Measurements from ENCODE around the gene ZBTB20.

The ZBTB20 gene

DNA sequence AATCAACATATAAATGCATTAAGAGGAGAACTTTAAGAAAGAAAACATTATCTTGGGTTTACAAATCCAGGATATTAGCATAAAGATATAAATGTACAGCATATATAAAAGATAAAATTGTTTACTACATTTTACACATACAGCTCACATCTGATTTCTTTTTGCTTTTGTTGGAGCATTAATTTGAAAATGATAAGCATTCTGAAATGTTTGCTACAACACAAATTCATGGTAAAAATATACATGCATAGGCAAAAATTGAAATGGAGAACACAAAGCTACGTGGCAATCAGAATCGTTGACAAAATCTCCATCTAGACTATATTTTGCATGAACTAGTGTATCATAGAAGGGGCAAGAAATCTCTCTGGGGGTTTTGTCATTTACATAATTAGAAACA, 694.2 kb downstream of the ZBTB20 start:
- no peak for DNase-seq

DNA sequence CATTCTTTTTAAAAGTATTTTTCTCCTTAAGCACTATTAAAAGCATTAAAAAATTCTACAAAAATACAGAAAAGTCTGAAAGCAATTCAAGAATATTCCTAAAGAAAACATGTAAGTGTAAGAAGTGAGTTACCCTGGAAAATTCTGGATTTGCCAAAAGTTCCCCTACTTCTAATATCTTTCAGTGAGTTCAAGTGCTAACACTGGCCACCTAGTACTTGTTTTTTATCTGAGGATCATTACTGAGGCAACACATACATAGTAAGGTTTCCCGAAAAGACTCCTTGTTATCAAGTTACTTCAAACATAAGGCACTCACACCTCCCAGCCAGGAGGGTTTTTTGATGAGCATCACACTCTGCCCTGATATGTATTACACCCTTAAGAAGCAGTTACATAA, 694.8 kb downstream of the ZBTB20 start:
- DNase-seq: no peak

DNA sequence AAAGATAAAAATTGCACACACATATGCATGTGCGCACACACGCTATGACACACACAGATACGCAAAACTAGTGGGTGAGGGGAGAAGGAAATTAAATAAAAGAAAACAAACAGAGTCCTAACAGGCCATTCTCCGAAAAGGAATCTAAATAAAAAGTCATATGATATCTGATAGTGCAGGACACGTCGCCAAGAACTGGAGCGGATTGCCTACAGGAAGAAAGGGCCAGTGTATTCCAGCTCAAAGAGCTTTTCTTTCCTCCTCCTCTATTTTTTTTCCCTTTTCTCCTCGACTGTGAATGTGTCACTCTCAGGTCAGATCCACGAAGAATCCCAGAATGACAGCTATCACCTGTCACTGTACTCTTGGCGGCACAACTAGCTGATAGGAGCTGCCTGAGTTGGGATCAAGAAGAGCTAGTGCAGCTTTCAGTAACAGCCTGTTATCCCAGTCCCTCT, 695.5 kb downstream of the ZBTB20 start:
- no peak for DNase-seq

DNA sequence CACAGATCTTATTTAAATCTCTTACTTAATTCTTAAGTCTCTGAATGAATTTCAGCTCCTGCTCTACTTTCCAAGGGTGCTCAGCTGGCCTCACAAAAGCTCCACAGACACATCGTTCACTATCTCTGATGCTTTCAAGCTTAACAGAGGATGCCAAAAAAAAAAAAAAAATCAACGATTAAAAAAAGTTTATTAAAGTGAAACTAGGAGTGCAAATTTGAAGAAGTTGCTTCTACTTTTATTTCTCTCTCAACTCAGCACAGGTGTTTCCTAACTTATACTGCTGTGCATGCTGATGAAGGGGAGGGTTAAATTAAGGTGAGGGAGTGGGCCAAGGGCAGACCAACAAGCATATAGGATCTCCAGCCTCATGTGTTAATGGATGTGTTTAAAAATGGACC, 696.0 kb downstream of the ZBTB20 start:
- DNase-seq: no peak

DNA sequence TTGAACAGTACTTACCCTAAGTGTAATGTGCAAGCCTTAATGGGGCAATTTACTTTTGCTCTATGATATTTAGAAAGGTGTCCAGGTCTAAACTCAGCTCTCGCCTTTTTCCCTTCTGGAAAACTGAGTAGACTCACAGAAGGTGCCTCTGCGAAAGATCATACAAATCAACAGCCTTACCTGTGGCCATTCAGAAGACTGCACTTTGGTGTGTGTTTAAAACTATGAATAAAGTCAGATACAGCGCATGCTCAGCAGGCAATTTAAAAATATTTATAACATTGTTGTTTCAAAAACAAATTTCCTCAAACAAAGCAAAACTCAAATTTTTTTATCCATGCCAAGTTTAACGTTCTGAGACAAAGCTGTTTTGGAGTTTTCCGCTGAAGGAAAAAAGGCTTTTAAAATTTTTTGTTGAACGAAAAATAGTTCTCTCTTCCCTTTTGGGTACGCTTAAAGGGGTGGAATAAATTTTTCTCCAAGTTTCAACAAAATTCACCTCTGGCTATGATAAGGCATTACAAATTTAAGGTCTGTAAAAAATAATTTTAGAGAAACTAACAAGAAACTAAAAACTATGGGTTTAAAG, 697.0 kb downstream of the ZBTB20 start:
- no peak for DNase-seq

DNA sequence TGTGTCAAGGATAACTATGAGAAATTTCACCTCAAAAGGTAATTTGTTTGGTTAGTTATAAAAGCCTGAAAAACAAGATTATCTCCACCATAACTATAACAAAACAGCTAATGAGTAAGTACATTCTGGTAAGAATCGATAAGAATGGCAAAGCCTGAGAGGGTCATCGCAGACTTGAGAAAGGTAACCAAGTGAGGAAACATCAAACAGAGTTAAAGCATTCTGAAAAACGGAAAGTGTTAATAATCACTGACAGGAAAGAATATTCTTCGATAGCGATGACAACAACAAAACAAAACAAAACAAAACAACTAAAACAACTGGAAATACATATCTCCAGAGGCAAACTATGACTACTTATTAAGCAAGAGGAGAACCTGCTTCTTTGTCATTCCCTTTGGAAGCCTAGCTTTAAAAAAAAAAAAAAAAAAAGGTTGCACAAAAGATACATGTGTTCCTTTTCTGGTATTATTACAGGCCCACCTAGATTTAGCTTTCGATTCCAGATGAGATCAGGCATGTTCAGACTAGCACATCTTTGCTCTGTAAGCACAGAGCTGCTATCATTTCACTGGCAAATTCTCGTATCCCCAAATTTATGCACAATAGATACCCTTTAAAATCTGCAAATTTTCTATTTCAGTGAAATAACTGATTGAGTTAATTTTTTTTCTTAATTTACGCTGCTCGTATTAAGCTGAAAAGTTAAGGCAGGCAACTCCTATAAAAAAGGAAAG, 697.6 kb downstream of the ZBTB20 start:
- no peak for DNase-seq

DNA sequence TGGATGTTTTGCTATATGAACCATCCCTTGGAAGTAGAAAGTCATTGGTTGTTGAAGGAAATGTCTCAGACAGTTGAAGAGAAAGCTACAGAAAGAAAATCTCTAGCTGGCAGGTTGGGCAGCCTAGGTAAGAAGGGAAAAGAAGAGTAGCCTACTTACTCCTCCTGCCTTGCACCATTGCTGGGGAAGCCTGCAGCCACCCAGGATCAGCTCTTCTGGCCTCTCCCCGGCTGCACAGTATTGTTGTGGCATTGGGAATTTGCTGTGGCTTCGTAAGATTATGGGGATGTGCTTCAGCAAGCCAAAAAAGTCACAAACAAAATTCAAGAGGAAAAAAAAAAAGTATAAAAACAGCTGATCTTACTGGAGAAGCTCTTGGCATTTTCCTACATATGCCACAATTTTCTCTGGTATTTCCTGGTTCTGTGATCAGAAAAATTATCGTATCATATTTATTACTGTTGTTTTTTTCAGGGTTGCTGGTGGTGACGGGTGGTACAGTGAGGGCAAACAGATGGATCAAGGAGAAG, 699.1 kb downstream of the ZBTB20 start:
- no peak for DNase-seq

DNA sequence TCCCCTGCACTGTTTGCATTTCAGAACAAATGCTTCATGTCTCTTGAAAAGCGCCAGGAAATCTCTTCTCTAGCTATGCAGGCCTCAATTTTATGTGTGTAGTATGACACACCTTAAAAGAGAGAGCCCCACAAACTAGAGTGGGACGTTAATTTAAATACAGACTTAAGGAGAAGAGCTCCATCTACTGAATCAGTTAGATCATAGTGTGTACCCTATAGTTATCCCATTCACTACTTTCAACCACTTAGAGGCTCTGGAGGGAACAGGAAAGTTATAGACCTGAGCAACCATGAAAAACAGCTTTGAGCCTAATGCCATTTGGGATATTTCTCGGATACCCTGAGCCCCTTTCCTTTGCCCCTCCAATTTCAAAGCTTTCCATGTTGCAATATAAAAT, 699.5 kb downstream of the ZBTB20 start:
- no peak for DNase-seq

DNA sequence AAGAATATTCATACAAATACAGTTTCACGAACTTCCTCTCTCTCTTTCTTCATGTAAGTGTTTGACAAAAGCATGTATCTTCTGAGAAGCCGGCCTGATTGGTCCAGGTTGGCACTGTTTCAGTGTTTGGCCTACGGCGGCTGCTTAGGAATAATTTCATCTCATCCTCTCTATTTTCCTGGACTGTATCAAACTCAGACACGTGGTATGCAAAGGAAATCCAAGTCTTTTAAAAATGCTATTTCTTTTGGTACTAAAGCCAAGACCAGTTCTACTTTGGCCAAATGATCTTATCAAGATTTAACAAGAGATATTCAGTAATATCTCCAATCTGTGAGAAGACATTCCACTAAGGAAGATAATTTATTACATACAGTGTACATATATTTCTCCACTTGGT, 700.5 kb downstream of the ZBTB20 start:
- no peak for DNase-seq

DNA sequence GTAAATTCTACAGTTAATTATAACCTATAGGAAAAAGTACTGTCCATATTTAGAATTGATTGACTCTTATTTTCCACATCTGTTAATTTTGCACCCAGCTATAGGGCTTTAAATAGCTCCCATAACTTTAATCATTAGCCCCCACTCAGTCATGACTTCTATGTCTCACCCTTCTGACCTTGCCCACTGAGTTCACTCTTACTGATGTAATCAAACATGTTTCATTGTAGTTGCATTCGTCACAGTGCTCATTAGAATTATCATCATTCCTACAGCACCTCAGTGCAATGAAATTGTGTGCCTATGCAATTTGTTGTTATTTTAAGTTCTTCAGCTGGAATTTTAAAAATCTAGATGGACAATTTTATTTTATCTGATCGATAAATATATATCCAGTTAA, 701.9 kb downstream of the ZBTB20 start:
- DNase-seq: no peak

DNA sequence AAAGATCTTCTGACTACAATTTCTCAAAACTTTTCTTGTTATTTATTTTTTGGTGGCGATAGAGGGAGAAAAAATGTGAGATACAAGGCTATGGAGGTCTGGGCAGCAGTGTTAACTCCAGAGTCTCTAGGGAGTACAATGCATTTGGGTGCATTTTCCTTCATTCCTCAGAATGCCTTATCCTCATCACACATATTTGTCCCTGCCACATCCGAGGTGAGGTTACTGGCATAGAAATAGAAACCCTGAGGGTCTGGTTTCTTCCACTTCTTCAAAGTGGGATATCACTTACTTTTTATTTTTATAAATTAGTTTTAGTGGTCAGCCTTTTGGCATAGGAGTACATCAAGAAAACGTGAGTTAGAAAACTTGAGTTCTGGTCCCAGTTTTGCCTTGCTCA, 702.9 kb downstream of the ZBTB20 start:
- no peak for DNase-seq

DNA sequence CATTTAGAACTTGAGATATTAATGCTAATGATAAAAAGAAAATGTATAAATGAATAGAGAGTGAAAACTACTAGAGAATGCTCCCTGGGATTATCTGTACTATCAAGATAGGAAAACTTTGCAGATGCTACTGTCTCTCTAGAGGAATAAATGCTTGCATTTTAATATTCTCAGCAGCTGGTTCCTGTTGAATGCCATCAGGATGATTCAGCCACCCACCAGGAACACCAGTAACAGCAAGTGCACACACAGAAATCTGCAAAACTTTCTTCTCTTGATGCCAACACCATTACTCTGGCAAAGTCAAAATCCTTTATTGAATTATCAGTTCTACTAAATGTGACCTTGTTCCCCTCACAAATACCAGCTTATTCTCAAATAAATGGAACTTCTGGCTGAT, 704.8 kb downstream of the ZBTB20 start:
- DNase-seq: no peak

DNA sequence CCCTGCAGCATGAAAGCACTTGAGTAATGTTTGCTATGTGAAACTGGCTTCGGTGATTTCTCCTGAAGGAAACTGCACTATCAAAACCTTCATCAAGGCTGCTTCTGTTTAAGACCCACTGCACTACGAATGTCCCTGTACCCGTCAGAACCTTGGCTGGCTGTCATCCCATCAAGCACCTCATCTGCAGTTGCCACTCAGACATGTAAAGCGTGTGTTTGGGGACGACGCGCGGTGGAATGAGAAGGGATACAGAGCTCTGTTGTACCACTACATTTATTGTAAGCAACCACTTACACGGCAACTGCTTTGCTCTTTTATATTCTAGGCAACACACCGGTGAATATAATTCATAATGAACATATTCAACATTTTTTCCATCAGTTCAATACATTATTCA, 705.7 kb downstream of the ZBTB20 start:
- no peak for DNase-seq

DNA sequence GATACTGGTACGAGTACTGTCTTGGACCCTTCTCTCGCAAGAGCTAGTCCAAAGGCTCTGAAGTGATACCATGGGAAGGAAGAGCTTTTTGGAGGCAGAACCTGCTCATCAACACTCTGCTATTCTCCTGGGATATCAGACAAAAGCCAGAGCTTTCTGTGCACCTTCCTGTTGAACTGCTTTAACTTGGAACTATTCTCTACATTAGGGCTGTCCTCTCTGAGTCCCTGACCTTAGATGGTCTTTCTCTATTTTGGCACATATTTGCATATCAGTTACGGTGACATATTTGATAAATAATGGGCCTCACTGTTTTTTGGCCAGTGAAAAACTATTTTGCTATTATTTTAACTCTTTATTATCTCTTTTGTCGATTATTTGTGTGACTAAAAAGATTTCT, 706.4 kb downstream of the ZBTB20 start:
- DNase-seq: no peak

DNA sequence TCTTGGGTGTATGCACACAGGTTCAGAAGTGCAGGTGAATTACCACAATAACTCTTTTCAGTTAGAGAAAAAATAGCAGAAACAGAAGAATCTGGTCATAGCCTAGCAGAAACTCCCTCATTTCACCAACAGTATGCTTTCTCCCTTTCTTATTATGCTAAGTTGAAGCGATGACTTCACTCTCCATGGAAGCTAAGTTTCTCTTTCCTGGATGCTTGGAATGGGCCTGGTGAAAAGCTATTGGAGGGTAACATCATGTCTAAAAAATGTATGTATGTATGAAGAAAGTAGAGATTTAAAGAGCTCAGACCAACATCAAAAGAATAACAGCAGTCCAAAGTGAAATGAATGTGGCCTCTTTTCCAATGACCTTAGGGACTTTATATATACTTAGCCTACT, 707.8 kb downstream of the ZBTB20 start:
- DNase-seq: no peak

DNA sequence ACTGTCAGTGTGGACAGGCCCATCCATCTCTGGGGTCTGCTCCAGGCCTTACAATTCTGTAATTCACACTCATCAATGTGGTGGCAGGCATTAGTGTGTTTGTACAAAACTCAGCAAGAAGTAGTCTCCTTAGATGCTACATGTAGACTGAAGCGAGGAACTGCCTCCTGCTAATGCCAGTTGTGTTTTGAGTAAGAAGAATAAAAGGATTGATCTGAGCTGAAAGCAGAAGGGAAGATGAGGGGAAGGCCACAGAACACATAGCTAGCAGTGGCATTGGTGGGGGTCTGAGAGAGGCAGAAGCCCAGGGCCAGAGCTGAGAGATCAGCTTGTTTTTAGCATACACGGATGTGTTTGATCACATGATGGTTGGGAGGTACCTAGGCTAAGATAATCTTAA, 709.2 kb downstream of the ZBTB20 start:
- no peak for DNase-seq

DNA sequence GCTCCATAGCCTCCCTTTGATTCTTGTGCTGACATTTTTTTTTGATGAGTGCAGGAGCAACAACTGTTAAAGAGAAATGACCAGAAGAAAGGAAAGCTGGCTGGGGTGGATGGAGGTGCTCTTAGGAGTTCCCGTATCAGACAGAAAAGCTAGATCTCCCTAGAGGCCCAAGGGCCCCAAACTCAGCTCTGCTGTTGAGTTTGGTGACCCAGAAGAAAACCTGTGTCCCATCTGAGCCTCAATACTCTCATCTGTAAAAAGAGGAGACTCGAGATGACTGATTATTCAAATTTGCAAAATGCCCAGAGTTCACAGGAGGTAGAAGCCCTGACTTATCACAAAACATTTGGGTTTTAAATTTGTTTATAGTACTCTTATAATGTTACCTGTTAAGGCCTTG, 710.9 kb downstream of the ZBTB20 start:
- DNase-seq: no peak

DNA sequence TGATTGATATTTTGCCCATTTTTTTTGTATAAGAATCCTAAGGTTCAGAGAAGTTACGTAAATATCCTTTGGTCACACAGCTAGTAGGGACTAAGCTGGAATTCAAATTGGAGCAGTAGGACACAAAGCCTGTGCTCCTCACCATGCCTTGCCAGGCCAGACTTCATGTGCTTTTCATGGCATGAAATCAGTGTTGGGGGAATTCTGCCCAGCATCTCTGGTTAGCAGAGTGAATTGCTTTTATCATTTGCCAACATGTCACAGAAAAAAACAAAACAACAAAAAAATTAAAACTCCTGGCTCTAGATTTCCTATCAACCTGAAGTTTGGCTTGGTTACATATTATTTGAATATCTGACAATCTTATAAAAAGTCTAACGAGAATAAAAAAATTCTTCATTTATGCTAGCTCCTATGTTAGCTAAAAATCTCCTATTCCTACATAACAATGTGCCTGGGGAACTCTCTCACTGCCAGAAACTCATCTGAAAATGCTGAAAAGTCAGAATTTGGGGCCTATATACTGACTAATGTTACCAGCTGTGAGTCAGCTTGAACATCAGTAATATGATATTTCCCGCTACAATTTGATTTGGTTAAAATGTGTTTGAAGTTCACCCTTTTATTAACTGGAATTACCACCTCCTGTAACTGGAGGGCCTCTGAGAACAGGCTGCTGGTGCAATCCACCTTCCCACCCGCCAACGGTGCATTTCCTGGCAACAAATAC, 711.5 kb downstream of the ZBTB20 start:
- DNase-seq: no peak

DNA sequence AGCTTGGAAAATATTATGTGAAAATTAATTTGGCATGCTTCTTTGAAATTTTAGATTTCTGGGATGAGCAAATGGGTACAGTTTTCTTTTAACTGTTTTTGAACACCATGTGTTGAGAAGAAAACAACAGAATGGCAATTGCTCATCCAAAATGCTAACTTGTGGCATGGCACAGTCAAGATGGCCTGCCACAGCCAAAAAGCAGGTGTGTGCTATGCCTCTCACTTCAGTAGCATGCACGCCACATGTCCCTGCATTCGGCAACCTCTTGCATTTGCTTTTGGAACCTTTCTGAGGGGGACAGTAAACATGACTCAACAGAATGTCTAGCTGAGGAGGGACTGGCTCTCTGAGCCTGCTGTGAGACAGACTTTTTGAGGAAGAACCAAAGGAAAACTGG, 714.8 kb downstream of the ZBTB20 start:
- DNase-seq: no peak

DNA sequence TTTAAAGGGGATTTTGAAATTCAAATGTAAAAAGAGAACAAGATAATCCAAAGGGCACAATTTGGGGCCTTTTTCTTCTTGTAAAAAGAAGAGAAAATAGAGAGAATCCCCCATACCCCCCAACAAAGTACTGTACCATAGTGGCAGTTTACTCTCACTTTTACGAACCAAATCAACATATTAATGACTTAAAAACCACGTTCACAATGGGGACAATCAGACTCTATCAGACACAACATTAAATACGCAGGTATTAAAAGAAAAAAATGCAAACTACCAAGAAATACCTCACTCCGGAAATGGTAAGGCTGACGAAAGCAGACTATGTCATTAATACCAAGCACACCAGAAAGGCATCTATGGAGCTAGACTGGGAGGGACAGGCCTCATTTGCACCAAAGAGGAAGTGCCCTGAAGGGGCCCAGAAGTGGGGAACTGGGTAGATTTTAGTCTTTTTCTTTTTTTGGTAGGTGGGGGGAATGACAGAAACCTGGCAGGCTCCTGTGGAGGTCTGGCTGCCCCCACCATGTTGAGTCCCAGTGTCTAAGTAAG, 719.0 kb downstream of the ZBTB20 start:
- DNase-seq: no peak

DNA sequence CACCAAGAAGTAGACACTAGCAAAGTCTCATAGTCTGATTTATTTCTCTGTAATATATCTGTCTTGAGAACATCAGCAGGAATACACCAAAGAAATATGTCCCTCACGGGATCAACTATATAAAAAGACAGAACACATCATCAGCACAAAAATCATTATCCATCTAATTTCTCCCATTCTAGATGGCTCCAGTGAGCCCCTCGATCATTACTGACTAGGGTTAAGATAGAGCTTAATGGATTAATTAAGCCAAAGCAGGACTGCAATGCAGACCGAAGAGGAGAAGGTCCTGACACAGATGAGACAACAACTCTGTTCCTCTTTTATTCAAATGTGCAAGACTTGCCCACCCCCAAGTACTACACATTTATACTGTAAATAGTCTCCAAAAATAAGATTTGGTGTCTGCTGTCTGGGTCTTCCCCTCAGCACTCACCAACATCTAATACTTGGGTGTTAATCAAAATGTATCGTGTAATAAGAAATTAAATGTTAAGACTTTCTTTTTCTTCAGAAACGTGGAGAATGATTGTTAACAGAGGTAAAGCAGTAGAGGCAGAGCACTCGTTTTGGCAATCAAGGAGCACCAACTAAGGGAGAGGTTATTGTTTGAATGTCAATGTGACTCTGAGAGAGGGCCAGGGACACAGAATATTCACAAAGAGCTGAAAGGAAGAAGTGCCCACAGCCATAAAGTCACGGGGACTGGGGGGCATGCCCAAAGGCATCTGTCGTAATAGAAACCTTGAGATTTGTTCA, 719.6 kb downstream of the ZBTB20 start:
- no peak for DNase-seq

DNA sequence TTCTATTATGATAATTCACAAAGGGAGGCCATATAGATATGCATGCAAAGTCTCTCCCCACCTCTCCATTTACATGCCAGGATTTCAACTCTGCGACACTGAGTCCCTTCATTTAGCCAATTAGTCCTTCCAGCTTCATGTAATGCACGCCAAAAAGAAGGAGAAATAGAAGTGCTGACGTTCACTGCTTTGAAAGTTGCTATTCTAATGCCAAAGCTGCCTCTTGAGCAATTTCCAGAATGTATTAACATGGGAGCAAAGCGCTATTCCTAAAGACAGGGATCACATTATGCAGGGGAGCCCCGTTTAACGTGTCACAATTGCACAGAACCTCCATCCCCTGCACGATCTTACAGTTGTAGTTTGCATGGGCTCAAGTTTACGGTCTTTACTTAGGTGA, 722.8 kb downstream of the ZBTB20 start:
- DNase-seq: no peak

DNA sequence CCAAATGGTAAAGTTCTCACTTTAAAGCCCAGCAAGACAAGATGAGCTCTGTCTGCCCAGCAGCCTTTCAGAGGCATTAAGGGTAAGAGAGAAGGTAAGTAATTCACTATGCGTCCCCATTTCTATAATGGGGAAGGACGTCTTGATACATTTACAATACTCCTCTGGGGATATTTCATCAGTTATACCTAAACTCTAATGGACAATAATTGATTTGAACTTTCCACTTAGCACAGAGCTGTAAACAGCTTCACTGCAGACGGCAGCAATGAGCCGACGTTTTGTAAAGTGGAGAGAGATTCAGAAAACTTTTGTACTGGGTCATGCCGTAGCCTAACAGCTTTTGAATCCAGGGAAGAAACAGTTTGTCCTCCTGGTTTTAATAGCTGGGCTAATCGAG, 725.9 kb downstream of the ZBTB20 start:
- DNase-seq: no peak
